A549 (cell line): ENCODE data around the gene RASA1.

Experiments
- ATOH8 ChIP-seq: fragments of 250-450 bp; sonication (Bioruptor Pico); IDR thresholded peaks from 2 replicates; pipeline ENCODE4 v1.5.0; 2020; ENCODE audit warnings: low read depth, mild to moderate bottlenecking, moderate library complexity
- CHD2 ChIP-seq: fragments of 150-350 bp; IDR thresholded peaks from 2 replicates; pipeline ENCODE4 v1.6.1; 2014; ENCODE audit warnings: low read length; ENCODE audit not compliant: partially characterized antibody
- EP300 ChIP-seq, 2 experiments: fragments of >200 bp; sonication (Bioruptor Twin); formaldehyde crosslinking; IDR thresholded peaks; 2 replicates in 1 of 2; 3 replicates in 1 of 2; pipeline ENCODE4 v1.6.1; 2016 to 2017
- HMGXB4 ChIP-seq: fragments of 250-450 bp; sonication (Bioruptor Pico); IDR thresholded peaks from 2 replicates; pipeline ENCODE4 v1.5.0; 2021; ENCODE audit warnings: mild to moderate bottlenecking, moderate library complexity, borderline replicate concordance
- MAX ChIP-seq: IDR thresholded peaks from 2 replicates; pipeline ENCODE4 v1.6.1; 2012
- POLR2A ChIP-seq: IDR thresholded peaks from 2 replicates; pipeline ENCODE4 v1.6.1; 2012; ENCODE audit warnings: mild to moderate bottlenecking, low read length
- RFX5 ChIP-seq: fragments of 450-650 bp; IDR thresholded peaks from 2 replicates; pipeline ENCODE4 v1.7.1; 2014; ENCODE audit warnings: antibody characterized with exemption, mild to moderate bottlenecking, moderate library complexity
- TP53 ChIP-seq: fragments of 250-450 bp; sonication (Bioruptor Pico); IDR thresholded peaks from 2 replicates; pipeline ENCODE4 v1.5.0; 2021; ENCODE audit warnings: mild to moderate bottlenecking, moderate library complexity
- ZSCAN20 ChIP-seq: fragments of 250-450 bp; sonication (Bioruptor Pico); IDR thresholded peaks from 2 replicates; pipeline ENCODE4 v1.8.0; 2022; ENCODE audit warnings: mild to moderate bottlenecking, moderate library complexity
- TF ChIP-seq, protein P1 (sequence below): fragments of >200 bp; sonication (Bioruptor Twin); formaldehyde crosslinking; IDR thresholded peaks from 3 replicates; pipeline ENCODE4 v1.5.1; 2016
- TF ChIP-seq, protein P2 (sequence below): fragments of 200-600 bp; sonication (generic); IDR thresholded peaks from 2 replicates; pipeline ENCODE4 v1.6.1; 2016; ENCODE audit warnings: antibody characterized with exemption, mild to moderate bottlenecking, moderate library complexity

DNA sequence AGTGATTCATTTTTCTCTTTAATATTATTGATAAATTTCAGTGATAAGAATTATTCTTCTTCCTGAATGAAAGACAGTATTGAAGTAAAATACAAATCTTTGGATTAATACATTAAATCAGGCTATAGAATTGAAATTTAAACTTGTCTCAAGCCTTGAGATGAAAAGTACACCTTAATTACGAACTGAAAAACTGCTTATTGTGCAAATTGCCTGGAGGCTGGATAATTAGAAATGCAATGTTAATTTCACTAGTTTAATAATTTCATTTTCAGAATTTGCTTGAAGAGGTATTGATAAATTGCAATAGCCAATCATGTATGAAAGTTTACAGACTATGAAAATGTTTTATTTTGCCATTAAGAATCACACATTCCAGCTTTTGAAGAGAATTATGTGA lies 156.1 kb downstream of the RASA1 start:
- no peak for TF ChIP-seq ATOH8
- no peak for TF ChIP-seq ZSCAN20 (CRISPR knock-in tag)
- no peak for TF ChIP-seq CHD2
- no peak for TF ChIP-seq EP300 (IDR thresholded peaks at IDR 0.05)
- TF ChIP-seq, protein P1, sequence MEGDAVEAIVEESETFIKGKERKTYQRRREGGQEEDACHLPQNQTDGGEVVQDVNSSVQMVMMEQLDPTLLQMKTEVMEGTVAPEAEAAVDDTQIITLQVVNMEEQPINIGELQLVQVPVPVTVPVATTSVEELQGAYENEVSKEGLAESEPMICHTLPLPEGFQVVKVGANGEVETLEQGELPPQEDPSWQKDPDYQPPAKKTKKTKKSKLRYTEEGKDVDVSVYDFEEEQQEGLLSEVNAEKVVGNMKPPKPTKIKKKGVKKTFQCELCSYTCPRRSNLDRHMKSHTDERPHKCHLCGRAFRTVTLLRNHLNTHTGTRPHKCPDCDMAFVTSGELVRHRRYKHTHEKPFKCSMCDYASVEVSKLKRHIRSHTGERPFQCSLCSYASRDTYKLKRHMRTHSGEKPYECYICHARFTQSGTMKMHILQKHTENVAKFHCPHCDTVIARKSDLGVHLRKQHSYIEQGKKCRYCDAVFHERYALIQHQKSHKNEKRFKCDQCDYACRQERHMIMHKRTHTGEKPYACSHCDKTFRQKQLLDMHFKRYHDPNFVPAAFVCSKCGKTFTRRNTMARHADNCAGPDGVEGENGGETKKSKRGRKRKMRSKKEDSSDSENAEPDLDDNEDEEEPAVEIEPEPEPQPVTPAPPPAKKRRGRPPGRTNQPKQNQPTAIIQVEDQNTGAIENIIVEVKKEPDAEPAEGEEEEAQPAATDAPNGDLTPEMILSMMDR, result no peak
- no peak for TF ChIP-seq POLR2A
- no peak for TF ChIP-seq TP53 (CRISPR knock-in tag)
- TF ChIP-seq MAX, result no peak
- TF ChIP-seq, protein P2, sequence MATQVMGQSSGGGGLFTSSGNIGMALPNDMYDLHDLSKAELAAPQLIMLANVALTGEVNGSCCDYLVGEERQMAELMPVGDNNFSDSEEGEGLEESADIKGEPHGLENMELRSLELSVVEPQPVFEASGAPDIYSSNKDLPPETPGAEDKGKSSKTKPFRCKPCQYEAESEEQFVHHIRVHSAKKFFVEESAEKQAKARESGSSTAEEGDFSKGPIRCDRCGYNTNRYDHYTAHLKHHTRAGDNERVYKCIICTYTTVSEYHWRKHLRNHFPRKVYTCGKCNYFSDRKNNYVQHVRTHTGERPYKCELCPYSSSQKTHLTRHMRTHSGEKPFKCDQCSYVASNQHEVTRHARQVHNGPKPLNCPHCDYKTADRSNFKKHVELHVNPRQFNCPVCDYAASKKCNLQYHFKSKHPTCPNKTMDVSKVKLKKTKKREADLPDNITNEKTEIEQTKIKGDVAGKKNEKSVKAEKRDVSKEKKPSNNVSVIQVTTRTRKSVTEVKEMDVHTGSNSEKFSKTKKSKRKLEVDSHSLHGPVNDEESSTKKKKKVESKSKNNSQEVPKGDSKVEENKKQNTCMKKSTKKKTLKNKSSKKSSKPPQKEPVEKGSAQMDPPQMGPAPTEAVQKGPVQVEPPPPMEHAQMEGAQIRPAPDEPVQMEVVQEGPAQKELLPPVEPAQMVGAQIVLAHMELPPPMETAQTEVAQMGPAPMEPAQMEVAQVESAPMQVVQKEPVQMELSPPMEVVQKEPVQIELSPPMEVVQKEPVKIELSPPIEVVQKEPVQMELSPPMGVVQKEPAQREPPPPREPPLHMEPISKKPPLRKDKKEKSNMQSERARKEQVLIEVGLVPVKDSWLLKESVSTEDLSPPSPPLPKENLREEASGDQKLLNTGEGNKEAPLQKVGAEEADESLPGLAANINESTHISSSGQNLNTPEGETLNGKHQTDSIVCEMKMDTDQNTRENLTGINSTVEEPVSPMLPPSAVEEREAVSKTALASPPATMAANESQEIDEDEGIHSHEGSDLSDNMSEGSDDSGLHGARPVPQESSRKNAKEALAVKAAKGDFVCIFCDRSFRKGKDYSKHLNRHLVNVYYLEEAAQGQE, result no peak
- no peak for TF ChIP-seq RFX5
- no peak for TF ChIP-seq HMGXB4 (CRISPR knock-in tag)
